ENCODE measurements around the gene ARFGEF3. TPM values are rescaled to one million over a fixed set of nuclear protein-coding genes. Genes with fewer than 3 reads are reported as not detected.

Gene ARFGEF3
- total RNA-seq, 6 experiments from 2014 or later = 0.06 to 0.19 (median 0.08) TPM

DNA sequence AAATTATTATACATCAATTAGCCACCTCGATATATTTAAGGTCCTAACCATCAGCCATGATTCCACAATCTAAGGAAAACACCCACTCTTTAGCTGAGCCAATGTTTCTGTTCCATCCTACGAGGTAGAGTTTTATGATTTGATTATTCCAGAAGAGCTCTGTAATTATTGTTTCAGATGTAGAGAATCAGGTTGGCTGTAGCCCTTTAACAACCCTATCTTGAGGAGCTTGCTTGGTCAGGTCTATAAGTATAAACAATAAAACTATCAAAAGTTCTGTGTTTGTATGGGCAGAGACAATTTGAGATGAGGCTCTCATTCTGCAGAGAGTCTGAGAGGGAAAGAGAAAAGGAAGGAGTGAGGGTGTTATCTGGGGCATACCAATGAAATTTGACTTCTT, 56.7 kb downstream of the ARFGEF3 start, which contains the start of gene PBOV1:
Gene PBOV1 (minus strand): TSS at position 43 of the 400 bp plus-strand sequence. CDS start 96 bp downstream, outside the sequence.
- Mint-ChIP-seq H3K9me3 (no peaks in the 10 kb centered on the region), H3K27ac (no peak within 1 kb of the TSS), H3K4me3 (no peak within 1 kb of the TSS), H3K4me1 (ENCODE audit: low read depth) (no peaks in the 10 kb centered on the region), H3K36me3 (ENCODE audit: low read depth) (no peaks in the 10 kb centered on the region), H3K27me3 (ENCODE audit: insufficient read depth) (peaks cover 4% of the 10 kb centered on the region)
- TF ChIP-seq, protein P1, sequence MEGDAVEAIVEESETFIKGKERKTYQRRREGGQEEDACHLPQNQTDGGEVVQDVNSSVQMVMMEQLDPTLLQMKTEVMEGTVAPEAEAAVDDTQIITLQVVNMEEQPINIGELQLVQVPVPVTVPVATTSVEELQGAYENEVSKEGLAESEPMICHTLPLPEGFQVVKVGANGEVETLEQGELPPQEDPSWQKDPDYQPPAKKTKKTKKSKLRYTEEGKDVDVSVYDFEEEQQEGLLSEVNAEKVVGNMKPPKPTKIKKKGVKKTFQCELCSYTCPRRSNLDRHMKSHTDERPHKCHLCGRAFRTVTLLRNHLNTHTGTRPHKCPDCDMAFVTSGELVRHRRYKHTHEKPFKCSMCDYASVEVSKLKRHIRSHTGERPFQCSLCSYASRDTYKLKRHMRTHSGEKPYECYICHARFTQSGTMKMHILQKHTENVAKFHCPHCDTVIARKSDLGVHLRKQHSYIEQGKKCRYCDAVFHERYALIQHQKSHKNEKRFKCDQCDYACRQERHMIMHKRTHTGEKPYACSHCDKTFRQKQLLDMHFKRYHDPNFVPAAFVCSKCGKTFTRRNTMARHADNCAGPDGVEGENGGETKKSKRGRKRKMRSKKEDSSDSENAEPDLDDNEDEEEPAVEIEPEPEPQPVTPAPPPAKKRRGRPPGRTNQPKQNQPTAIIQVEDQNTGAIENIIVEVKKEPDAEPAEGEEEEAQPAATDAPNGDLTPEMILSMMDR (IDR thresholded peaks at IDR 0.05) = no peak
- DNase-seq = no peak

DNA sequence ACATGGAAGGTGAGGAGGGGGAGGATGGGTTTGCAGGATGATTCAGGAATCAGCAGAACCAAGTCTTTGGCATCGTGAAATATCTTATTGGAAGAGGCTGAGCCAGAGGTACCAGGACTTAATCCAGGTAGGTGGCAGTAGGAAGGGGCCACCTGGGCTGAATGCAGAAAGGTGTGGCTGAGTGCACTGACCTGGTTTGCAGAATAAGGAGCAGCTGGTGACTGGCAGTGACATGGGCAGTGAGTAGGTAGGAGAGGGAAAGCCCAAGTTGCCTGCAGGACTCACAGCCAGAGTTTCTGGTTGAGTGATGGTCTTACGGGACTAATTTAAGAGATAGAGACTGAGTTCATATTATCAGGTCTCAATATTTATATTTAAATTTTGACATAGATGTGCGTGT, 57.7 kb downstream of the ARFGEF3 start:
- no peaks in the 10 kb centered on the region for H3K9me3 Mint-ChIP-seq
- no peak overlapping the region for H3K27ac Mint-ChIP-seq
- TF ChIP-seq, protein P1 (IDR thresholded peaks at IDR 0.05) = no peak
- H3K27me3 Mint-ChIP-seq (ENCODE audit: insufficient read depth) = peaks cover 6% of the 10 kb centered on the region
- H3K4me3 Mint-ChIP-seq = no peak overlapping the region
- no peaks in the 10 kb centered on the region for H3K36me3 Mint-ChIP-seq (ENCODE audit: low read depth)
- no peak for DNase-seq
- H3K4me1 Mint-ChIP-seq (ENCODE audit: low read depth) = no peaks in the 10 kb centered on the region

DNA sequence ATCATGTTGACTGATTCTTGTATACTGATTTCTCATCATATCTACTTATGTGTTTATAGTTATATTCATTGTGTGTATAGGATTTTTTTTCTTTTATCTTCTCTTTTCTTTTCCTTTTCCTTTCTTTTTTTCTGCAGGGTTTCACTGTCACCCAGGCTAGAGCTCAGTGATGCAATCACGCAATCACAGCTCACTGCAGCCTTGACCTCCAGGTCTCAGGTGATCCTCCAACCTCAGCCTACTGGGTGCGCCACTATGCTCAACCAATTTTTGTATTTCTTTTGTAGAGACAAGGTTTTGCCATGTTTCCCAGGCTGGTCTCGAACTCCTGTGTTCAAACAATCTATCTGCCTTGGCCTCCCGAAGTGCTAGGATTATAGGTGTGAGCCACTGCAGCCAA, 58.2 kb downstream of the ARFGEF3 start:
- H3K4me3 Mint-ChIP-seq = no peak overlapping the region
- peaks cover 7% of the 10 kb centered on the region for H3K27me3 Mint-ChIP-seq (ENCODE audit: insufficient read depth)
- H3K9me3 Mint-ChIP-seq = no peaks in the 10 kb centered on the region
- H3K36me3 Mint-ChIP-seq (ENCODE audit: low read depth) = no peaks in the 10 kb centered on the region
- no peak overlapping the region for H3K27ac Mint-ChIP-seq
- no peaks in the 10 kb centered on the region for H3K4me1 Mint-ChIP-seq (ENCODE audit: low read depth)
- no peak for DNase-seq
- TF ChIP-seq, protein P1 (IDR thresholded peaks at IDR 0.05) = no peak

GRCh38 chr6:138222901-138223546, 61.3 kb downstream of the ARFGEF3 start:
- no peaks in the 10 kb centered on the region for H3K4me1 Mint-ChIP-seq (ENCODE audit: low read depth)
- peaks cover 9% of the 10 kb centered on the region for H3K27me3 Mint-ChIP-seq (ENCODE audit: insufficient read depth)
- H3K9me3 Mint-ChIP-seq = no peaks in the 10 kb centered on the region
- no peak for DNase-seq
- H3K4me3 Mint-ChIP-seq = no peak overlapping the region
- TF ChIP-seq, protein P1 (IDR thresholded peaks at IDR 0.05) = no peak
- no peak overlapping the region for H3K27ac Mint-ChIP-seq
- no peaks in the 10 kb centered on the region for H3K36me3 Mint-ChIP-seq (ENCODE audit: low read depth)

DNA sequence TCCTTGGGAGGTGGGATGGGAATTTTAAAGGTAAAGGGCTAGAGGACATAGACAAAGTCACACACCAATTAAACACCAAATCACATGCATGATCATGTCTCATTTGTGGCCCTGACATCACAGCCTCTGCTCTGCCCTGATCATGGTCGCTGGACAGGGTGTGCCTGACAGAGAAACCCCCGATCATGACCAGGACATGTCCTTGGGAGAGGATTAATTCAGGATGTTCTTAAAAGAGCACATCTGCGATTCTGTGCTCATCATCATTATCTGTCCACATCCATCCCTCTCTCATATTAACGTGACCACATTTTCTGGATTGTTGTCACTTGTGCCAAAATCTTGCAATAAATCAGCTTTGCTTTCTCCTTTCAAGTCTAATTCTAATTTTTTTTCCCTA, 64.2 kb downstream of the ARFGEF3 start:
- Mint-ChIP-seq H3K4me3 (no peak overlapping the region), H3K36me3 (ENCODE audit: low read depth) (no peaks in the 10 kb centered on the region), H3K9me3 (no peaks in the 10 kb centered on the region), H3K27me3 (ENCODE audit: insufficient read depth) (peaks cover 9% of the 10 kb centered on the region), H3K27ac (no peak overlapping the region), H3K4me1 (ENCODE audit: low read depth) (no peaks in the 10 kb centered on the region)
- no peak for DNase-seq
- TF ChIP-seq, protein P1 (IDR thresholded peaks at IDR 0.05) = no peak
